Transverse colon (tissue), 4 donors: ENCODE measurements around the gene THBS1. TPM values are rescaled to one million over a fixed set of nuclear protein-coding genes. Genes with fewer than 3 reads are reported as not detected.
A peak's percentile ranks its signal among the peaks of the same experiment; 100 is the strongest.

Experiments
- DNase-seq: peaks from one replicate; pipeline ENCODE4 v3.0.0-alpha.2; 2019
- H3K27ac ChIP-seq, 4 donors: fragments of 200-600 bp; sonication (generic); 2 replicates each; pipeline ENCODE4 v1.5.1; 2016 to 2018; ENCODE audit warnings: inconsistent platforms in 4 of 4
- H3K27me3 ChIP-seq: fragments of 200-600 bp; sonication (generic); 2 replicates; pipeline ENCODE4 v1.5.1; 2017; ENCODE audit warnings: inconsistent platforms
- H3K36me3 ChIP-seq, 4 donors: fragments of 200-600 bp; sonication (generic); 2 replicates each; pipeline ENCODE4 v1.5.1; 2017 to 2019; ENCODE audit warnings: inconsistent platforms in 4 of 4
- H3K4me1 ChIP-seq, 4 donors: fragments of 200-600 bp; sonication (generic); 2 replicates each; pipeline ENCODE4 v1.5.1; 2017 to 2020; ENCODE audit warnings: inconsistent platforms in 4 of 4
- H3K4me3 ChIP-seq, 4 donors: fragments of 200-600 bp; sonication (generic); 1 replicate in 1 of 4; 2 replicates in 3 of 4; pipeline versions ENCODE4 v1.5.1 to v1.6.1; 2017 to 2019; ENCODE audit warnings: inconsistent platforms in 4 of 4
- H3K9me3 ChIP-seq, 2 donors: fragments of 200-600 bp; sonication (generic); 2 replicates each; pipeline ENCODE4 v1.5.1; 2017 to 2019; ENCODE audit warnings: inconsistent platforms in 2 of 2
- EP300 ChIP-seq: sonication (generic); formaldehyde crosslinking; IDR thresholded peaks from one replicate; pipeline ENCODE4 v1.6.1; 2017; ENCODE audit warnings: antibody characterized with exemption, low read depth
- POLR2A ChIP-seq: fragments of 450-650 bp; IDR thresholded peaks from one replicate; pipeline ENCODE4 v1.6.1; 2016; ENCODE audit warnings: antibody characterized with exemption, mild to moderate bottlenecking, moderate library complexity
- POLR2AphosphoS5 ChIP-seq, 3 donors: sonication (generic); formaldehyde crosslinking; IDR thresholded peaks; one replicate each; pipeline ENCODE4 v1.6.1; 2016; ENCODE audit warnings: antibody characterized with exemption in 3 of 3
- WGBS, 2 donors: methylation state at CpG; one replicate each; pipeline ENCODE4 v1.1.5; 2018; ENCODE audit warnings: low coverage in 1 of 2; 5-methylcytosine and 5-hydroxymethylcytosine counted together
- in situ Hi-C, 4 donors: fragments of 200-750 bp; cut with MboI; loops; one replicate each; pipeline versions ENCODE4 v1.15.0 to v1.15.1; 2017; ENCODE audit warnings: low sequenced_read_pairs in 3 of 4, low pct_ligation_motif_present in 1 of 4, low pct_unique_long_range_greater_than_20kb in 1 of 4
- intact Hi-C: fragments of 100-400 bp; cut with DNase I; formaldehyde crosslinking; loops from one replicate; pipeline ENCODE4 v1.15.1; 2023; ENCODE audit warnings: low total_unique reads
- total RNA-seq, 4 donors: library from RNA; depleted of rRNA; stranded (reverse); fragments of >200 nt; gene quantifications; one replicate each; pipeline ENCODE4 v1.1.0, GENCODE V29; 2016
- TF ChIP-seq, protein P1 (sequence below), 5 experiments: fragments of 200-600 bp in 3 of 5; fragments of 450-650 bp in 2 of 5; sonication (generic) in 3 of 5; IDR thresholded peaks; 1 replicate in 2 of 5; 2 replicates in 3 of 5; pipeline ENCODE4 v1.5.1; 2016 to 2017; ENCODE audit warnings: antibody characterized with exemption in 5 of 5, inconsistent platforms in 3 of 5, mild to moderate bottlenecking in 2 of 5, moderate library complexity in 1 of 5

The THBS1 gene
- total RNA-seq, result 100 to 1,000 TPM; 197 to 753 (median 410) TPM

- Histone ChIP-seq H3K36me3 (peaks cover 0 to 15% (median 0%) of the 10 kb centered on the region in 4 donors), H3K4me3 (peak within 1 kb of the TSS; percentile 55 to 83 (median 57)), H3K4me1 (peaks cover 6 to 56% (median 41%) of the 10 kb centered on the region in 4 donors), H3K27me3 (no peaks in the 10 kb centered on the region), H3K9me3 (no peaks in the 10 kb centered on the region), H3K27ac (peak within 1 kb of the TSS; percentile 86 to 97 (median 95))
- in situ Hi-C loops, result loop anchor here (10.0 to 25.0 kb wide), 6 partner anchors 182 to 876 kb away; no protein-coding TSS in a partner anchor
- TF ChIP-seq EP300, result no peak
- TF ChIP-seq POLR2AphosphoS5 (IDR thresholded peaks at IDR 0.05), result peak; percentile 96 to 99 (median 99)
- TF ChIP-seq, protein P1, sequence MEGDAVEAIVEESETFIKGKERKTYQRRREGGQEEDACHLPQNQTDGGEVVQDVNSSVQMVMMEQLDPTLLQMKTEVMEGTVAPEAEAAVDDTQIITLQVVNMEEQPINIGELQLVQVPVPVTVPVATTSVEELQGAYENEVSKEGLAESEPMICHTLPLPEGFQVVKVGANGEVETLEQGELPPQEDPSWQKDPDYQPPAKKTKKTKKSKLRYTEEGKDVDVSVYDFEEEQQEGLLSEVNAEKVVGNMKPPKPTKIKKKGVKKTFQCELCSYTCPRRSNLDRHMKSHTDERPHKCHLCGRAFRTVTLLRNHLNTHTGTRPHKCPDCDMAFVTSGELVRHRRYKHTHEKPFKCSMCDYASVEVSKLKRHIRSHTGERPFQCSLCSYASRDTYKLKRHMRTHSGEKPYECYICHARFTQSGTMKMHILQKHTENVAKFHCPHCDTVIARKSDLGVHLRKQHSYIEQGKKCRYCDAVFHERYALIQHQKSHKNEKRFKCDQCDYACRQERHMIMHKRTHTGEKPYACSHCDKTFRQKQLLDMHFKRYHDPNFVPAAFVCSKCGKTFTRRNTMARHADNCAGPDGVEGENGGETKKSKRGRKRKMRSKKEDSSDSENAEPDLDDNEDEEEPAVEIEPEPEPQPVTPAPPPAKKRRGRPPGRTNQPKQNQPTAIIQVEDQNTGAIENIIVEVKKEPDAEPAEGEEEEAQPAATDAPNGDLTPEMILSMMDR (IDR thresholded peaks at IDR 0.05), result peak in 1 of 5 experiments; percentile 28
- TF ChIP-seq POLR2A, result peak; percentile 94
- peak; percentile 92 for DNase-seq
- intact Hi-C loops, result loop anchor here (1.0 to 5.0 kb wide), 3 partner anchors 108 to 762 kb away; no protein-coding TSS in a partner anchor
- 1% methylated on average over 50 of the region's 74 CpGs; no CpG with 5 or more reads in 1 of the 2 donors for WGBS, 2 donors
These were observed at the start of gene THBS1 for GRCh38 chr15:39580485-39581241. TSS of gene THBS1 (plus strand) at chr15:39581079. CDS start at chr15:39581858, 779 bp downstream.

DNA sequence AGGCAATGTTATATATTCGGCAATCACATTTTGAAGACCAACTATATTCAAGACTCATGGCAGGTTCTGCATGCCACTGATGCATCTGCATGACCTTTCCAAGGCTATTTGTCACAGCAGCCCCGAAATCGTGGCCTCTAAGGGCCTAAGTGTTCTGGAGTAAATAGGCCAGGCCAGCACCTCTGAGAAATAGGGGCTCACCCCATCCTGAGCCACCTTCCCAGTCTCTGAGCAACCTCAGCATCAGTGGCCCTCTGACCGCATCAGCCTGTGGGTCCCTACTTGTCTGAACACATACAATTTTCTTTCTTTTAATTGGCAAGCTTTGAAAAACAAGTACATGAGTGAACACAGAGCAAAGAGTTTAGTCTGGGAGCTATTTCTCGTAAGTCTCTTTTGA, 45.9 kb upstream of the THBS1 start:
- 79 to 87% methylated on average over 4 to 5 of the region's 5 CpGs for WGBS, 2 donors
- Histone ChIP-seq H3K4me3 (no peak overlapping the region), H3K27me3 (no peaks in the 10 kb centered on the region), H3K27ac (no peak overlapping the region), H3K9me3 (no peaks in the 10 kb centered on the region), H3K4me1 (no peaks in the 10 kb centered on the region), H3K36me3 (no peaks in the 10 kb centered on the region)
- DNase-seq, result no peak
- no peak for TF ChIP-seq POLR2A
- TF ChIP-seq, protein P1 (IDR thresholded peaks at IDR 0.05), result no peak
- TF ChIP-seq EP300, result no peak
- TF ChIP-seq POLR2AphosphoS5 (IDR thresholded peaks at IDR 0.05), result no peak
- in situ Hi-C loops, result no loop called here
- intact Hi-C loops, result no loop called here

DNA sequence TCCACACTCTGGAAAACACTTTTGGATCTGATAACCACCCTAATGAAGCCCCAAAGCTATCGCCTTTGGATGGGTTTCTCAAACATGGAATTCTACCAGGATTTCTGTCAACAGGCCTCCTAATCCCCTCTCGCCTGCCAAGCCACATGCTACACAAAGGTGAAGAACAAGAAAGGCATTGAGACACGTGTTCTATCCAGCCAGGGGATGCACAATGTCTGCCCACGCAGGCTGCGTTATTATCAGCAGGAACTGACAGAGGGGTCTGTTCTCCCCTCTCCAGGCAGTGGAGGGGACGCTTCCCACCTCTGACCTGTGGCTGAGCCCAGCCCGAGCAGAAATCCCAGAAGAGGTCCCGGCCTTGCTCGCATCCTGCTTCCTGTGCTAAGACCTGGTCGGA, 45.4 kb upstream of the THBS1 start:
- no peaks in the 10 kb centered on the region for H3K36me3 ChIP-seq
- 75 to 86% methylated on average over 6 to 10 of the region's 10 CpGs for WGBS, 2 donors
- H3K9me3 ChIP-seq, result no peaks in the 10 kb centered on the region
- intact Hi-C loops (no loop called here), in situ Hi-C loops (no loop called here)
- H3K4me1 ChIP-seq, result no peaks in the 10 kb centered on the region
- no peak overlapping the region for H3K27ac ChIP-seq
- no peaks in the 10 kb centered on the region for H3K27me3 ChIP-seq
- no peak for TF ChIP-seq POLR2AphosphoS5 (IDR thresholded peaks at IDR 0.05)
- no peak for TF ChIP-seq POLR2A
- TF ChIP-seq, protein P1 (IDR thresholded peaks at IDR 0.05), result no peak
- no peak for TF ChIP-seq EP300
- no peak overlapping the region for H3K4me3 ChIP-seq
- DNase-seq, result no peak

- Histone ChIP-seq H3K27me3 (no peaks in the 10 kb centered on the region), H3K4me3 (no peak overlapping the region), H3K9me3 (no peaks in the 10 kb centered on the region), H3K4me1 (no peaks in the 10 kb centered on the region), H3K27ac (peak overlapping the region in 1 of 4 donors; percentile 22), H3K36me3 (no peaks in the 10 kb centered on the region)
- 76 to 85% methylated on average over 3 of the region's 3 CpGs for WGBS, 2 donors
- intact Hi-C loops (no loop called here), in situ Hi-C loops (no loop called here)
- DNase-seq, result no peak
- TF ChIP-seq, protein P1 (IDR thresholded peaks at IDR 0.05), result no peak
- no peak for TF ChIP-seq EP300
- no peak for TF ChIP-seq POLR2A
- TF ChIP-seq POLR2AphosphoS5 (IDR thresholded peaks at IDR 0.05), result no peak
These were observed 41.9 kb upstream of the THBS1 start for GRCh38 chr15:39538936-39539335.
